PC-3 (cell line): ENCODE data around the gene CRIP3. TPM values are rescaled to one million over a fixed set of nuclear protein-coding genes. Genes with fewer than 3 reads are reported as not detected.

Experiments
- ATAC-seq: fragments of 200-7000 bp; cut with Tn5 transposase; 2 replicates; pipeline ENCODE4 v1.9.1; 2020; ENCODE audit warnings: mild to moderate bottlenecking, moderate library complexity
- BruUV-seq: library from RNA; stranded (reverse); fragments of 400-500 nt; replicated peaks from 2 replicates; lab custom pipeline; 2021; lab: Mats Ljungman, UMichigan
- CTCF ChIA-PET: fragments of 300-600 bp; sonication (Branson Sonifier 250); formaldehyde crosslinking; loops from one replicate; lab custom pipeline; 2022; ENCODE audit warnings: antibody characterized with exemption; lab: Charles Lee
- POLR2A ChIA-PET: fragments of 300-600 bp; sonication (Branson Sonifier 250); formaldehyde crosslinking; loops from one replicate; lab custom pipeline; 2022; ENCODE audit warnings: antibody characterized with exemption; ENCODE audit not compliant: unreplicated experiment; lab: Charles Lee
- DNase-seq: peaks from one replicate; pipeline ENCODE4 v3.0.0-alpha.2; 2015
- H2AFZ ChIP-seq: fragments of 300-600 bp; sonication (generic); 2 replicates; pipeline ENCODE4 v1.6.0; 2016; ENCODE audit warnings: antibody characterized with exemption, low read length
- H3F3A ChIP-seq: fragments of 300-600 bp; sonication (generic); one replicate; pipeline ENCODE4 v1.6.0; 2017; ENCODE audit warnings: antibody characterized with exemption, low read length, control low read depth, mild to moderate bottlenecking; ENCODE audit not compliant: unreplicated experiment
- H3K27ac ChIP-seq: fragments of 300-600 bp; sonication (generic); 2 replicates; pipeline ENCODE4 v1.5.1; 2016; ENCODE audit warnings: mild to moderate bottlenecking, low read length
- H3K27me3 ChIP-seq: fragments of 300-600 bp; sonication (generic); 2 replicates; pipeline ENCODE4 v1.6.1; 2016; ENCODE audit warnings: low read length, mixed read lengths
- H3K36me3 ChIP-seq: fragments of 300-600 bp; sonication (generic); 2 replicates; pipeline ENCODE4 v1.6.1; 2016; ENCODE audit warnings: low read depth, mixed run types, low read length, mixed read lengths
- H3K4me1 ChIP-seq: fragments of 300-600 bp; sonication (generic); 2 replicates; pipeline ENCODE4 v1.5.1; 2016; ENCODE audit warnings: low read length; ENCODE audit not compliant: insufficient read depth
- H3K4me2 ChIP-seq: fragments of 300-600 bp; sonication (generic); 2 replicates; pipeline ENCODE4 v1.6.0; 2016; ENCODE audit warnings: low read length
- H3K4me3 ChIP-seq: fragments of 300-600 bp; sonication (generic); 2 replicates; pipeline ENCODE4 v1.5.1; 2016; ENCODE audit warnings: mild to moderate bottlenecking, low read length, mixed read lengths
- H3K79me2 ChIP-seq: fragments of 300-600 bp; sonication (generic); 2 replicates; pipeline ENCODE4 v1.6.1; 2017; ENCODE audit warnings: low read length, mixed read lengths
- H3K9ac ChIP-seq: fragments of 300-600 bp; sonication (generic); 2 replicates; pipeline ENCODE4 v1.6.0; 2016; ENCODE audit warnings: mild to moderate bottlenecking, low read length
- H3K9me2 ChIP-seq: fragments of 300-600 bp; sonication (generic); replicated peaks from 2 replicates; pipeline ENCODE4 v1.6.1; 2016; ENCODE audit warnings: mixed run types, low read length, mixed read lengths
- H3K9me3 ChIP-seq: fragments of 300-600 bp; sonication (generic); 2 replicates; pipeline ENCODE4 v1.6.1; 2016; ENCODE audit warnings: low read length, mixed read lengths
- H4K20me1 ChIP-seq: fragments of 300-600 bp; sonication (generic); 2 replicates; pipeline ENCODE4 v1.6.1; 2016; ENCODE audit warnings: low read length, mixed read lengths
- CTCF ChIP-seq: fragments of 300-600 bp; sonication (generic); conservative IDR thresholded peaks from 2 replicates; pipeline ENCODE4 v1.5.1; 2017; ENCODE audit warnings: antibody characterized with exemption, low read depth, mild to moderate bottlenecking, low read length
- EZH2 ChIP-seq: fragments of 300-600 bp; sonication (generic); IDR thresholded peaks from one replicate; pipeline ENCODE4 v1.6.1; 2017; ENCODE audit warnings: antibody characterized with exemption, mild to moderate bottlenecking, low read length; ENCODE audit not compliant: unreplicated experiment
- EZH2phosphoT487 ChIP-seq: fragments of 300-600 bp; sonication (generic); IDR thresholded peaks from 2 replicates; pipeline ENCODE4 v1.6.1; 2018; ENCODE audit warnings: mild to moderate bottlenecking, antibody characterized with exemption, low read length, borderline replicate concordance
- intact Hi-C: fragments of 100-400 bp; cut with micrococcal nuclease; formaldehyde crosslinking; loops from 2 replicates; pipeline ENCODE4 v1.9.0; 2023
- total RNA-seq: library from RNA; depleted of rRNA; stranded (reverse); fragments of >200 nt; gene quantifications from 2 replicates; pipeline ENCODE4 v1.2.3, GENCODE V29; 2014

Gene CRIP3
- total RNA-seq, 1 experiment from 2014 or later: 0.29 TPM

- POLR2A ChIA-PET: no interaction called here
These were observed 2.0 kb upstream of the CRIP3 start for GRCh38 chr6:43310624-43311023.

GRCh38 chr6:43310134-43310533 lies 1.5 kb upstream of the CRIP3 start:
- no peak for DNase-seq
- Histone ChIP-seq H3K4me2 (no peak overlapping the region), H2AFZ (no peak overlapping the region), H3K27me3 (no peaks in the 10 kb centered on the region), H3K9me2 (no peaks in the 10 kb centered on the region), H3K4me3 (no peak overlapping the region), H3K27ac (no peak overlapping the region), H3K9me3 (no peaks in the 10 kb centered on the region), H3K4me1 (peaks cover 10% of the 10 kb centered on the region; the same call in 1 of the 2 replicates), H3K9ac (no peak overlapping the region), H3K36me3 (no peaks in the 10 kb centered on the region), H3K79me2 (no peaks in the 10 kb centered on the region), H3F3A (no peaks in the 10 kb centered on the region), H4K20me1 (no peaks in the 10 kb centered on the region)
- no peak for ATAC-seq
- intact Hi-C loops: no loop called here
- no TSS peak for BruUV-seq
- ChIA-PET CTCF (no interaction called here), POLR2A (no interaction called here)
- no peak for TF ChIP-seq CTCF
- no peak for TF ChIP-seq EZH2phosphoT487
- TF ChIP-seq EZH2: no peak

More at GRCh38 chr6:43310624-43311023, 2.0 kb upstream of the CRIP3 start:
- no peaks in the 10 kb centered on the region for H3K79me2 ChIP-seq
- no peak overlapping the region for H3K4me3 ChIP-seq
- DNase-seq: peak; percentile 15
- no peaks in the 10 kb centered on the region for H3K36me3 ChIP-seq
- no peaks in the 10 kb centered on the region for H3F3A ChIP-seq
- H3K27ac ChIP-seq: no peak overlapping the region
- no peak overlapping the region for H3K4me2 ChIP-seq
- no peak for TF ChIP-seq EZH2
- TF ChIP-seq EZH2phosphoT487: no peak
- no peak for TF ChIP-seq CTCF
- CTCF ChIA-PET: no interaction called here
- H3K4me1 ChIP-seq: peaks cover 10% of the 10 kb centered on the region; the same call in 1 of the 2 replicates
- no TSS peak for BruUV-seq
- no peak for ATAC-seq
- intact Hi-C loops: no loop called here
- no peaks in the 10 kb centered on the region for H3K9me2 ChIP-seq
- H4K20me1 ChIP-seq: no peaks in the 10 kb centered on the region
- H3K9ac ChIP-seq: no peak overlapping the region
- no peak overlapping the region for H2AFZ ChIP-seq
- no peaks in the 10 kb centered on the region for H3K9me3 ChIP-seq
- H3K27me3 ChIP-seq: no peaks in the 10 kb centered on the region

GRCh38 chr6:43308990-43309477 lies 408 bp upstream of the CRIP3 start:
- Histone ChIP-seq H3K79me2 (no peaks in the 10 kb centered on the region), H2AFZ (peak overlapping the region; percentile 99), H4K20me1 (no peaks in the 10 kb centered on the region), H3K27ac (no peak overlapping the region), H3F3A (no peaks in the 10 kb centered on the region), H3K4me2 (peak overlapping the region; percentile 86), H3K27me3 (no peaks in the 10 kb centered on the region), H3K9me2 (no peaks in the 10 kb centered on the region), H3K36me3 (no peaks in the 10 kb centered on the region), H3K4me3 (peak overlapping the region; percentile 69), H3K4me1 (peaks cover 10% of the 10 kb centered on the region; the same call in 1 of the 2 replicates), H3K9ac (no peak overlapping the region), H3K9me3 (no peaks in the 10 kb centered on the region)
- POLR2A ChIA-PET: no interaction called here
- no TSS peak for BruUV-seq
- CTCF ChIA-PET: interaction anchor here (0.6 to 0.8 kb wide), 2 partner anchors 17 to 642 kb away, joined by 3 read pairs; no protein-coding TSS in a partner anchor
- ATAC-seq (no peak), DNase-seq (no peak)
- TF ChIP-seq EZH2 (no peak), EZH2phosphoT487 (no peak), CTCF (no peak)
- intact Hi-C loops: no loop called here
